HepG2 (cell line): ENCODE results near the gene TEDC1. TPM values are rescaled to one million over a fixed set of nuclear protein-coding genes. Genes with fewer than 3 reads are reported as not detected.

Experiments
- ATAC-seq: fragments of 200-7000 bp; cut with Tn5 transposase; 3 replicates; pipeline ENCODE4 v1.9.1; 2020; ENCODE audit warnings: mild to moderate bottlenecking, moderate library complexity
- BruUV-seq: library from RNA; stranded (reverse); fragments of 400-500 nt; replicated peaks from 2 replicates; lab custom pipeline; 2021; lab: Mats Ljungman, UMichigan
- CTCF ChIA-PET: fragments of 300-600 bp; formaldehyde crosslinking; extraction: SDS; loops from one replicate; lab custom pipeline; 2021; ENCODE audit warnings: low total read pairs, inconsistent platforms, low intra/inter-chr PET ratio; lab: Yijun Ruan, JAX
- POLR2A ChIA-PET: fragments of 350-600 bp; sonication (Branson Sonifier 250); formaldehyde crosslinking; loops from one replicate; lab custom pipeline; 2020; ENCODE audit warnings: antibody characterized with exemption, inconsistent platforms; lab: Yijun Ruan, JAX
- DNase-seq: peaks from one replicate; pipeline ENCODE4 v3.0.0-alpha.2; 2015; ENCODE audit warnings: low spot score
- FAIRE-seq: peaks from 3 replicates; lab custom pipeline; 2011; peaks lifted over from hg19 to GRCh38; lab: Jason Lieb, UNC
- H2AFZ ChIP-seq: one replicate; pipeline ENCODE4 v1.6.1; 2011; ENCODE audit warnings: low read length, inconsistent platforms
- H3K27ac ChIP-seq: fragments of 300-600 bp; 3 replicates; pipeline ENCODE4 v1.8.0; 2011; ENCODE audit warnings: mixed run types, mild to moderate bottlenecking, mixed read lengths, low read length, inconsistent platforms; ENCODE audit not compliant: insufficient read depth; ENCODE audit errors: extremely low read length
- H3K27me3 ChIP-seq, 2 experiments: fragments of 200-600 bp in 1 of 2; 2 replicates in 1 of 2; 3 replicates in 1 of 2; pipeline versions ENCODE4 v1.6.0 to v1.8.0; 2011; ENCODE audit warnings: low read length in 2 of 2, mild to moderate bottlenecking in 2 of 2, moderate library complexity in 2 of 2, inconsistent platforms in 1 of 2; ENCODE audit not compliant: insufficient read depth in 2 of 2, control insufficient read depth in 1 of 2
- H3K36me3 ChIP-seq, 2 experiments: fragments of 200-600 bp in 1 of 2; replicated peaks in 1 of 2; 2 replicates in 1 of 2; 3 replicates in 1 of 2; pipeline versions ENCODE4 v1.5.1 to v1.8.0; 2011; ENCODE audit warnings: low read length in 2 of 2, inconsistent platforms in 1 of 2; ENCODE audit not compliant: insufficient read depth in 2 of 2, control insufficient read depth in 1 of 2
- H3K4me1 ChIP-seq: 2 replicates; pipeline ENCODE4 v1.5.1; 2012; ENCODE audit warnings: low read length, inconsistent platforms; ENCODE audit not compliant: insufficient read depth
- H3K4me2 ChIP-seq: 2 replicates; pipeline ENCODE4 v1.6.0; 2011; ENCODE audit warnings: low read depth, low read length, inconsistent platforms
- H3K4me3 ChIP-seq, 3 experiments: fragments of 200-600 bp in 1 of 3; sonication (generic), shearing (Covaris generic) in 1 of 3; replicated peaks in 1 of 3; 2 replicates each; pipeline ENCODE4 v1.5.1; 2011 to 2016; ENCODE audit warnings: low read length in 3 of 3, inconsistent platforms in 2 of 3, low read depth in 2 of 3, mild to moderate bottlenecking in 2 of 3, control low read depth in 1 of 3, mixed read lengths in 1 of 3; ENCODE audit not compliant: insufficient read depth in 1 of 3
- H3K79me2 ChIP-seq: one replicate; pipeline ENCODE4 v1.6.1; 2011; ENCODE audit warnings: low read length, inconsistent platforms; ENCODE audit not compliant: insufficient read depth
- H3K9ac ChIP-seq: 2 replicates; pipeline ENCODE4 v1.6.0; 2011; ENCODE audit warnings: mild to moderate bottlenecking, low read depth, low read length, inconsistent platforms; ENCODE audit not compliant: insufficient read depth
- H3K9me3 ChIP-seq: 2 replicates; pipeline ENCODE4 v1.5.1; 2012; ENCODE audit warnings: mild to moderate bottlenecking, low read length
- H4K20me1 ChIP-seq: 2 replicates; pipeline ENCODE4 v1.6.0; 2011; ENCODE audit warnings: inconsistent platforms, mild to moderate bottlenecking, low read length, moderate library complexity; ENCODE audit not compliant: insufficient read depth
- AGO2 ChIP-seq: fragments of 200-400 bp; formaldehyde crosslinking; optimal IDR thresholded peaks from 2 replicates; pipeline ENCODE3; 2017; ENCODE audit warnings: mild to moderate bottlenecking, low read depth, low read length, moderate library complexity
- HHEX ChIP-seq: IDR thresholded peaks from 2 replicates; pipeline ENCODE4 v1.6.1; 2016; ENCODE audit warnings: control low read depth
- RBM22 ChIP-seq: fragments of 200-400 bp; formaldehyde crosslinking; optimal IDR thresholded peaks from 2 replicates; pipeline ENCODE3; 2017; ENCODE audit warnings: mild to moderate bottlenecking, low read length, moderate library complexity
- RFX1 ChIP-seq: fragments of 450-650 bp; IDR thresholded peaks from 2 replicates; pipeline ENCODE4 v1.6.1; 2017
- WIZ ChIP-seq: sonication (generic); formaldehyde crosslinking; IDR thresholded peaks from 2 replicates; pipeline ENCODE4 v1.5.1; 2020; ENCODE audit warnings: mild to moderate bottlenecking, missing genetic modification reagents
- ZNF550 ChIP-seq: sonication (generic); formaldehyde crosslinking; IDR thresholded peaks from 2 replicates; pipeline ENCODE4 v1.4.0; 2020; ENCODE audit warnings: mild to moderate bottlenecking, missing genetic modification reagents, borderline replicate concordance
- ZNF589 ChIP-seq: sonication (generic); formaldehyde crosslinking; conservative IDR thresholded peaks from 2 replicates; pipeline ENCODE4 v1.8.0; 2022; ENCODE audit warnings: mild to moderate bottlenecking, moderate library complexity, missing genetic modification reagents
- ZNF629 ChIP-seq: sonication (generic); formaldehyde crosslinking; conservative IDR thresholded peaks from 2 replicates; pipeline ENCODE4 v1.5.0; 2020; ENCODE audit warnings: missing genetic modification reagents
- ZSCAN12 ChIP-seq: sonication (generic); formaldehyde crosslinking; IDR thresholded peaks from 2 replicates; pipeline ENCODE4 v1.9.0; 2021; ENCODE audit warnings: mild to moderate bottlenecking, missing genetic modification reagents
- WGBS: methylation state at CpG from one replicate; pipeline ENCODE4 v1.1.6; 2017; ENCODE audit warnings: low lambda C conversion rate; 5-methylcytosine and 5-hydroxymethylcytosine counted together
- in situ Hi-C: cut with HindIII; loops from 2 replicates; pipeline ENCODE4 v1.10.0; 2017; ENCODE audit warnings: low pct_unique_long_range_greater_than_20kb; ENCODE audit not compliant: extremely low pct_ligation_motif_present
- intact Hi-C: fragments of 100-400 bp; cut with micrococcal nuclease; formaldehyde crosslinking; loops from one replicate; pipeline ENCODE4 v1.10.0; 2022; ENCODE audit not compliant: unreplicated experiment
- polyA plus RNA-seq, 8 experiments: library from polyadenylated mRNA; depleted of rRNA in 3 of 8; stranded (reverse) in 7 of 8; unstranded in 1 of 8; fragments of >200 nt; fragmentation: Illumina TruSeq in 4 of 8; extraction: Trizol in 4 of 8; gene quantifications; 2 replicates each; pipeline versions ENCODE4 v1.2.1 to v1.2.3, GENCODE V29; 2011 to 2016; ENCODE audit warnings: low read depth in 4 of 8, missing spikeins in 1 of 8, mixed read lengths in 1 of 8; ENCODE audit not compliant: insufficient read depth in 1 of 8
- total RNA-seq, 5 experiments: library from RNA; depleted of rRNA; stranded (reverse); fragments of >200 nt; fragmentation: Illumina TruSeq; extraction: Trizol; gene quantifications; 2 replicates each; pipeline ENCODE4 v1.2.3, GENCODE V29; 2016; ENCODE audit warnings: low read depth in 1 of 5
- TF ChIP-seq, protein P1 (sequence below): sonication (generic); formaldehyde crosslinking; IDR thresholded peaks from 2 replicates; pipeline ENCODE4 v1.5.1; 2020; ENCODE audit warnings: missing genetic modification reagents, mild to moderate bottlenecking, borderline replicate concordance
- TF ChIP-seq, protein P2 (sequence below): sonication (generic); formaldehyde crosslinking; IDR thresholded peaks from 2 replicates; pipeline ENCODE4 v1.8.1; 2023; ENCODE audit warnings: mild to moderate bottlenecking, missing genetic modification reagents, borderline replicate concordance
- TF ChIP-seq, protein P3 (sequence below): IDR thresholded peaks from 2 replicates; pipeline ENCODE4 v1.6.1; 2016
- TF ChIP-seq, protein P4 (sequence below): sonication (generic); formaldehyde crosslinking; IDR thresholded peaks from 2 replicates; pipeline ENCODE4 v1.4.0; 2020; ENCODE audit warnings: low read depth, mild to moderate bottlenecking, missing genetic modification reagents

The TEDC1 gene
- total and polyA plus RNA-seq, 2 of the 13 experiments (the other 11 are each of a cell fraction or from before 2014, with no cell fraction given), result 5.7 to 27.4 TPM

DNA sequence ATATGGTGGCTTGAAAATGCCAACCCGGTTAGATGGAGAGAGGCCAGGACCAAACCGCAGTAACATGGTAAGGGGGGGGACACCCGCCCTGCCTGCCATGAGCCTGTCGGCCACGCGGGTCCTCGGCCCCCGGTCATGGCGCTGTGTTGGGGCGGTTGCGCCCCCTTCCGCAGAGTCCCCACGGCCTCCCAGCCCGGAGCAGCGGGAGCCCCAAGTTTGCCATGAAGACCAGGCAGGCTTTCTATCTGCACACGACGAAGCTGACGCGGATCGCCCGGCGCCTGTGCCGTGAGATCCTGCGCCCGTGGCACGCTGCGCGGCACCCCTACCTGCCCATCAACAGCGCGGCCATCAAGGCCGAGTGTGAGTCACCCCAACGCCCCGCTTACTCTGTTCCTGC is 26.5 kb upstream of the TEDC1 start (continued):
- TF ChIP-seq, protein P1, sequence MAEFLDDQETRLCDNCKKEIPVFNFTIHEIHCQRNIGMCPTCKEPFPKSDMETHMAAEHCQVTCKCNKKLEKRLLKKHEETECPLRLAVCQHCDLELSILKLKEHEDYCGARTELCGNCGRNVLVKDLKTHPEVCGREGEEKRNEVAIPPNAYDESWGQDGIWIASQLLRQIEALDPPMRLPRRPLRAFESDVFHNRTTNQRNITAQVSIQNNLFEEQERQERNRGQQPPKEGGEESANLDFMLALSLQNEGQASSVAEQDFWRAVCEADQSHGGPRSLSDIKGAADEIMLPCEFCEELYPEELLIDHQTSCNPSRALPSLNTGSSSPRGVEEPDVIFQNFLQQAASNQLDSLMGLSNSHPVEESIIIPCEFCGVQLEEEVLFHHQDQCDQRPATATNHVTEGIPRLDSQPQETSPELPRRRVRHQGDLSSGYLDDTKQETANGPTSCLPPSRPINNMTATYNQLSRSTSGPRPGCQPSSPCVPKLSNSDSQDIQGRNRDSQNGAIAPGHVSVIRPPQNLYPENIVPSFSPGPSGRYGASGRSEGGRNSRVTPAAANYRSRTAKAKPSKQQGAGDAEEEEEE, result no peak
- TF ChIP-seq, protein P2, sequence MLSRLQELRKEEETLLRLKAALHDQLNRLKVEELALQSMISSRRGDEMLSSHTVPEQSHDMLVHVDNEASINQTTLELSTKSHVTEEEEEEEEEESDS (CRISPR knock-in tag), result no peak
- no peak for TF ChIP-seq RFX1
- TF ChIP-seq, protein P3, sequence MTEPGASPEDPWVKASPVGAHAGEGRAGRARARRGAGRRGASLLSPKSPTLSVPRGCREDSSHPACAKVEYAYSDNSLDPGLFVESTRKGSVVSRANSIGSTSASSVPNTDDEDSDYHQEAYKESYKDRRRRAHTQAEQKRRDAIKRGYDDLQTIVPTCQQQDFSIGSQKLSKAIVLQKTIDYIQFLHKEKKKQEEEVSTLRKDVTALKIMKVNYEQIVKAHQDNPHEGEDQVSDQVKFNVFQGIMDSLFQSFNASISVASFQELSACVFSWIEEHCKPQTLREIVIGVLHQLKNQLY (CRISPR knock-in tag), result no peak
- TF ChIP-seq ZNF589 (CRISPR knock-in tag), result no peak
- TF ChIP-seq, protein P4, sequence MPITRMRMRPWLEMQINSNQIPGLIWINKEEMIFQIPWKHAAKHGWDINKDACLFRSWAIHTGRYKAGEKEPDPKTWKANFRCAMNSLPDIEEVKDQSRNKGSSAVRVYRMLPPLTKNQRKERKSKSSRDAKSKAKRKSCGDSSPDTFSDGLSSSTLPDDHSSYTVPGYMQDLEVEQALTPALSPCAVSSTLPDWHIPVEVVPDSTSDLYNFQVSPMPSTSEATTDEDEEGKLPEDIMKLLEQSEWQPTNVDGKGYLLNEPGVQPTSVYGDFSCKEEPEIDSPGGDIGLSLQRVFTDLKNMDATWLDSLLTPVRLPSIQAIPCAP (CRISPR knock-in tag), result no peak
- TF ChIP-seq HHEX (CRISPR knock-in tag), result no peak
- TF ChIP-seq WIZ (CRISPR knock-in tag), result no peak

DNA sequence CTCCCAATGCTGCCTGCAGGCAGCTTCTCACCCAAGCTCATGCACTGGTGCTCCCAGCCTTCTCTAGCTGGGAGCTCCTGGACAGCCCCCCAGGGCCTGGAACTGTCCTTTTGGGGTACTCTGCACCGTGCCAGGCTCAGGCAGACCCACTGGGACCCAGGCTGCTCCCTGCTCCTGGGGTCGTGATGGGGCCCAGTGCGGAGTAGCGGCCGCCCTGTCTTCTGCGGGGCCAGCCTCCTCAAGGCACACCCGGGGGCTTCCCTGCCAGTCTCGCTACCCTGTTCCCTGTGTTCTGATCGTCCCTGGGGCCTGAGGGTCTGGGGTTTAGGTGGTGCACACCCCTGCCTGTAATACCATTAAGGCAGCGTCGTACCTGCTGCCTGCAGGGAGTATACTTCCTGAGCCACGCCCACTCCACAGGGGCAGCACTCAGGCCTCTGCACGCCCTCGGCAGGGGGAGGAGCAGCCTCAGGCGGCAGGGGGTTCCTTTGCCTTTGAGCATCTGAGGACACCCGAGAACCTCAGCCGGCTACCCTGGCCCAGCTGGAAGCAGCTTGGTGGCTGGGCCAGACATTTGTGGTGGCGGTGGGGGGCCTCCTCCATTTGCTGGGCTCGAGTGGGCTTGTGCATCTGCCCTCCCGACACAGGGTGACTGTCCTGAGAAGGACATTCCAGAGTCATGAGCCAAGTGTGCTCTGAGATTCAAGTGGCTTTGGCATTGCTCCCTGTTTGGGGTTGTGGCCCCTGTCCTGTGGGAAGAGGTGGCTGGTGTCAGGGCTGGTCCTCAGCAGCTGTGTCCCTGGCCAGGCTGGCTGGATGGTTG is 25.6 kb upstream of the TEDC1 start:
- H3K27me3 ChIP-seq, result no peaks in the 10 kb centered on the region
- H4K20me1 ChIP-seq, result no peaks in the 10 kb centered on the region
- no peak for FAIRE-seq
- WGBS, result 80% methylated on average over 1 of the region's 20 CpGs
- H3K4me3 ChIP-seq, result no peak overlapping the region
- no peak for DNase-seq
- no peak overlapping the region for H3K9ac ChIP-seq
- TF ChIP-seq ZSCAN12 (no peak), AGO2 (peak; percentile 66), ZNF629 (CRISPR knock-in tag) (no peak), ZNF550 (CRISPR knock-in tag) (no peak), RBM22 (peak; percentile 46)
- no peak overlapping the region for H3K4me2 ChIP-seq
- H3K79me2 ChIP-seq, result no peaks in the 10 kb centered on the region
- H3K27ac ChIP-seq, result no peak overlapping the region
- ChIA-PET POLR2A (no interaction called here), CTCF (no interaction called here)
- intact Hi-C loops (no loop called here), in situ Hi-C loops (no loop called here)
- no peaks in the 10 kb centered on the region for H3K4me1 ChIP-seq
- H3K9me3 ChIP-seq, result no peaks in the 10 kb centered on the region
- no peak overlapping the region for H2AFZ ChIP-seq
- peaks cover 18 to 39% of the 10 kb centered on the region in 2 experiments; a peak in 4 of 5 replicates for H3K36me3 ChIP-seq
- no TSS peak for BruUV-seq
- ATAC-seq, result no peak
